HG03175 (cell line): ENCODE measurements around the gene TFAP2D.

Experiments
- ATAC-seq: cut with Tn5 transposase; IDR thresholded peaks from one replicate; pipeline ENCODE4 v1.9.1; 2021; ENCODE audit warnings: mild to moderate bottlenecking, moderate library complexity; ENCODE audit not compliant: unreplicated experiment

The TFAP2D gene

DNA sequence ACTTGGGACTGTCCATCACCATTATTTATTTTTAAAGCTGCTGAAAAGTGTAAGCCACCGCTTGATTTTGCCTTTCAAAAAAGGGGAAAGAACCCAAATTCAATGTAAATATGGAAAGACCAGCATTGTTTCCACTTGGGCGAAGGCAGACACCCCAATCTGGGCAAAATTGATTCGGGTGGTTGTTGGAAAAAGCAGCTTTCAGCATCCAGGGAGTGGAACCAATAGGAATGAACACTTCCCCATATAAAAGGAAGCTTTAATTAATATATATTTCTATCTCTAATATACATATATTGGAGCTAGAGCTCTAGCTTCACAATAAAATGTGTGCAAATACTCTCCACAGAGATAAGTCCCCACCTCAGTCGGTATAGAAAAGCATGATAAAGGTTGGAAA is at the start of gene TFAP2D:
TFAP2D (plus strand) TSS at position 301 of the 400 bp plus-strand sequence. CDS start 530 bp downstream, outside the sequence.
- no peak for ATAC-seq

DNA sequence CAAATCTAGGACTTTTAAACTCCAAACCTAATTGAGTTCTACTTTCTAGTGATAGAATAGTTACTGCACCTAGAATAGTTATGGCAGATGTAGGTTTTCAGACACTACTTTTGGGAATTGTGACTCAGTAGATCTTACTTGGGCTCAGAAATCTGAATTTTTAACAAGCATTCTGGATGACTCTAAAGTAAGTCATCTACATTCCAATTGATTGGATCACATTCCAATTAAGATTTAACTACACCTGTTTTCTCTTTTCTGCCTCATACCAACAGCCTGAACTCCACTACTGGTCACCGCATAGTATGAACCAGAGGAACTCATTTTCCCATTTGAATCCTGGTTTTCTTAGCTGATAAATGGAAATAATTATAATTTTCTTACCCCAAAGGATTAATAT is 49.5 kb upstream of the TFAP2D start:
- no peak for ATAC-seq

DNA sequence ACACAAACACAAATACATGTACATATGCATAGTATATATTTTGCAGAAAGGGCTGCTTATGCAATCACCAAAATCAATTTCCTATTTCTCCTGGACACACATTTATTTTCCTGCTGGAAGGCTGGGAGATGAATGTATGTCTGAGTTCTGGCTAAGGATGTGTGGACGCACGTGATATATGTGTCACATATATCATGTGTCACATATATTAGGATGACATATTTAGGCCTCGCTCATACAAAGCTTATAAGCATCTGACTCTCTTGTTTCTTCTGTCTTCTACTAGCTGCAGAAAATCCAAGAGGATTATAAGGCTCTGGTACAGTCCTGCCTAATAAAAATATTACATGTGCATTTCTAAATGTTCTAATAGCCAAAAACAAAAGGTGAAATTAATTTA is 47.2 kb upstream of the TFAP2D start:
- ATAC-seq, result no peak

- no peak for ATAC-seq
Observed at GRCh38 chr6:50681213-50681824, 32.0 kb upstream of the TFAP2D start.

DNA sequence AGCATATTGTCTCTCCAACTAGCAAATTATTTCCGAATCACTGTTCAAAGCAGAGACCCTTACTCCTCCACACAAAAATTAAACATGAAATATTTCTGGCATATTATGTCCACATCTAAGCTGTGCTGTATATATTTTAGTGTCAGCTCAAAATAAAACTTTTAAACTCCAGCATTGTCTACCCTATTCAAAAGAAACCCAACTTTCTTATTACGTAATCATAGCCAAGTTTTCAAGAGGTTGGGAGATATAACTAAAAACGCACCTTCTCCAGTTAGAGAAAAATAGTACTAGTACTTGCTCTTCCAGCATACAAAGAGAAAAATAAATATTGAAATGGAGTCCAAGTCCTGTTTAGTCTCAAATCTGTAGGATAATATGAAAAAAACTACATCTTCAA is 24.1 kb upstream of the TFAP2D start:
- no peak for ATAC-seq

GRCh38 chr6:50691814-50692495 is 21.4 kb upstream of the TFAP2D start:
- ATAC-seq, result no peak

DNA sequence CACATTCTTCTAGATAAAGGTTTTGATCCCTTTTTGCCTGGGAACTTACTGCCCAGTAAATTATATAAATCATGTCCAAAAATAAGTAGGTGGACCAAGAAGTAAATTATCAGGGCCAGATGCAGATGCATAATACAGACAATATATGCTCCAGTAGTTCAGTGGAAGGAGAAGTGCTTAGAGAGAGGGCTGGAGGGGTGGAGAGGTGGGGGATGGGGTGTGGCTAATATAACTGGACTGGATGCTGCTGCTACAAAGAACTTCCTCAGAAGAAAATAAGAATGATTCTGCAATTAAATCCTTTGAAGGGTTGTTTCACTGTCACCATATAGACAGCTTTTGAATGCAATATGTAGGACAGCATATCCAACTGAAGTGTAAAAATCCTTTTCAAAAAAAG is 14.8 kb upstream of the TFAP2D start:
- ATAC-seq, result no peak

GRCh38 chr6:50699051-50699775 is 14.1 kb upstream of the TFAP2D start:
- ATAC-seq, result no peak

DNA sequence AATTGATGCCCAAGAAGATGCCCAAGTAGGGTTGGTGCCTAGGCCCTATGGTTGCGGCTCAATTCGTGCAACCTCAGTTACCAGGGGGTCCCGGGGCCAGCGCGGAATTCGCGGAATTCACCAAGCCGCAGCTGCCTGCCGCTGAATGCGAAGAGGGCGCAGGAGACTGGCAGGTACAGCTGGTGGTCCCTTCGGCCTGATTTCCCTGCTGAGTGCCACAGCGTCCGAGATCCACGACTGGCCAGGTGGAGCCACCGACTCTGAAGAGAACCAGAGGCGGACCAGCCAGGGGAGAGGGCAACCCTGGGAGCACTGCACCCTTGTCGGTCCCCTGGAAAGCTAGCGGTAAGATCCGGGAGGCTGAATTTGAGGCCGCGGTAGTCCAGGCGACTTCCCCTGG is 6.8 kb upstream of the TFAP2D start:
- no peak for ATAC-seq

- no peak for ATAC-seq
Observed at GRCh38 chr6:50707191-50707590, 6.1 kb upstream of the TFAP2D start.

DNA sequence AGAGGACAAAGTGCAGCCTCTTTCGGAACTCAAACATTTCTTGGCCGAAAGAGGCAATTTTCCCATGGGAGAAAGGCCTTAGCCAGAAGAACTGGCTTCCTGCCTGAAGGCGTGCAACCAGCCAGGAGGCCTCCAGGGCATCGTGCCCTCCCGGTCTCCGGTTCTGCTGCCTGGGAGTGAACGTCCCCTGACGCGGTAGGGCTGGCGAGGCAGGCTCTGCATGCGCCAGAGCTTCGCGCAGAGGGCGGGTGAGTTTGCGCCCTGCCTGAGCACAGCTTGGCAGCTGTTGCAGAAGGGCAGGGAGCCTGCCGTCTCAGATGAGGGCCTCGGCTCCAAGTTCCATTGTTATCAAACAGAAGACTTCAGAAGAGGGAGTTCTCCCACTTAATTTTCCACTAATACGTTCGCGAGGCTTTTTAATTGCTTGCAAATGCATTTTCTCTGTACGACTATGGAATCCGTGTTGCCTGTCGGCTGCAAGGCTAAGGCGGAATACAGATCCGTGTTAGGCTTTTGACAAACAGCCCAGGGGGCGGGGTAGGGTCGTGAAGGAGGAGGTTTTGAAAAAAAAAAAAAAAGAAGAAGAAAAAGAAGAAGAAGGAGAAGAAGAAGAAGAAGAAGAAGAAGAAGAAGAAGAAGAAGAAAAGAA is 5.5 kb upstream of the TFAP2D start:
- no peak for ATAC-seq

- no peak for ATAC-seq
Observed at GRCh38 chr6:50708664-50709365, 4.5 kb upstream of the TFAP2D start.

GRCh38 chr6:50709366-50709734 is 4.0 kb upstream of the TFAP2D start:
- no peak for ATAC-seq

GRCh38 chr6:50711686-50712085 is 1.6 kb upstream of the TFAP2D start:
- no peak for ATAC-seq

DNA sequence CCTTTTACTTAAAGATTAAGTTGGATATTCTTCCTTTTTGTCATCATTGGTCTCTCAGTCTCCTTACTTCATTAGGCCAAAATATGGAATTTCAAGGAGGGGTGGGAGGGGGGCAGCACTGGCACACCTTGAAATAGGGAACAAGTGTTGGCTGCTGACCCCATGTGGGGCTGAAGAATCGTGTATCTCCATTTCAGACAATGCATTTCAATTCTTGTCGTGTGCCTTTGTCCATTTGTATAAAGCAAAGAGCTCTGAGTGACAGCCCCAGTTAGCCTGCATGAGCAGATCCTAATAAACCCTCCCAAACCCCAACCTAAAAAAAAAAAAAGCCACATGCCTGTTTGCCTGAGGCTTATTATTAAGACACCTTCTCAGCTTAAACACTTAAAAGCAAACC is 1.0 kb upstream of the TFAP2D start:
- ATAC-seq, result no peak

DNA sequence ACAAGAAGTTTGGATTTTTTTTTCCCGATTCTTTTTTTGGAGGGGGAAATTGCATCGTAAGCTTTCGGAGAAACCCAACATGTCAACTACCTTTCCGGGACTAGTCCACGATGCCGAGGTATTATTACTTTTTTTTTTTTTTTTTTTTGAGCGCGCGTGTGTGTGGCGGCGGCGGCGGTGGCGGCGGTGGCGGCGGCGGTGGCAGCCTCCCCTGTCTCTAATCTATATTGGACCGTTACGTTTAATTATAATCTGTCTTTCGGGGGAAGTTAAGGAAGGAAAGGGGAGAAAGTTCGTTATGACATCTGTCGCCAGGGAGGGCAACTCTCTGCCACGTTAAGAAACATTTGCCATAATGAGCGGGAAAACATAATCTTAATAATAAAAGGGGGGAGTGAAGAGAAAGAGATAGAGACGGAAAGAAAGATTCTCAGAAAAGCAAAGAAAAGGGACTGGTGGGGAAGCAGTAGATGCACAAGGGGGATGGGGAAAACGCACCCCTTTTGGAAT is 706 bp downstream of the TFAP2D start:
- ATAC-seq, result no peak

DNA sequence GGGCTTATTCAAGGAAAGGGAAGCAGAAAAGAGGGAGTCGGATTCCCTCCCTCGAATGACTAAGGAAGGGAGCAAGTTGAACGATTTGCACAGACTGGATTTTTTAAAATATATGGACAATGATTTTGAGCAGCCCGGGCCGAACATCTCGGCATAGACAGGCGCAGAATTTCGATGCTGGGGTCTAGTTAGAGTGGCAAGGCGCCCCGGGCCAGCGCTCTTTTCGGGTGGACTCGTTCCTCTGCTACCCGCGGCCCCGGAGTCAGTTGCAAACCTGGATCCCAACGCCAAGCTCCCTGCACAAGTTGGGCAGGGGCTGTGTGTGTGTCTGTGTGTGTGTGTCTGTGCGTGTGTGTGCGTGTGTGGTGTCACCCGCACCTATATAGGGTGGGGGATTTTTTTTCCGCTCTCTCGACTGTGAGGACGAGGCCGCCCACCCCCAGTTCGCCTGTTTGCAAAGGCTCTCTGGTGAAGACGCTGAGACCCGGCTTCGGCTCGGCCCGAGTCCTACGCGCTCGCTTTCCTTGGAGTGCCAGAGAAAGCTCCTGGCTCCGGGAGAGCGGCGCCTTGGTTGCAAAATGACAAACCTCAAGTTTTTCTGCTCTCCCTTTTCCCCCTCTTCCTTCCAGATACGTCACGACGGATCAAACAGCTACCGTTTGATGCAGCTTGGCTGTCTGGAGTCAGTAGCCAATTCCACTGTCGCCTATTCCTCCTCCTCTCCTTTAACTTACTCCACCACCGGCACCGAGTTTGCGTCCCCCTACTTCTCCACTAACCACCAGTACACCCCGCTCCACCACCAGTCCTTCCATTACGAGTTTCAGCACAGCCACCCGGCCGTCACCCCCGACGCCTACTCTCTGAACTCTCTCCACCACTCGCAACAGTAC is 1.4 kb downstream of the TFAP2D start:
- no peak for ATAC-seq

DNA sequence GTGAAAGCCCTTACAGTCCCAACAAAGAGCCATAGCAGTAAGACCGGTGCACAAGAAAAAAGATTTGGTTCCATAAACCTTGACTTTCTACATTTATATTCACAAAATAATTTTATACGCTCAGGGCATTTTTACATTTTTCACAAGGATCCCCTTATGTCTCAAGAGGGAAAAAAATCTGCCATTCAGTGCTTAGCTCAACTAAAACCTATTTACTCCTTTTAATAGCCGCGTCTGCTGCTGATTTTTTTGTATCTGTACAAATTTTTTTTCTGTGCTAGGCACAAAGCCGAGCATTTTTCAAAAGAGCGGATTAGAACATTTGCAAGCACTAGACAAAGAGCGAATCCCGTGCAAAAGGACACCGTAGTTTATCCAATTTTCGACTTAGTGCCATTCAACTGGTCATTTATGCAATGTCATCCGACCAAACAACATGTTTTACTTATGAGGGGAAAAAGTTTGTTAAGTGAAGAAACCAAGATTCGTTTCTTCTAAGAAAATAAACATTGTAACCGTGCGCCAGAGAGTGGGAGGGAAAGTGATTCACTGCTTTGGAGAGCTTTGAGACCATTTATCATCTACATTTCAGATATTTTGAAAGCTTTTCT is 3.7 kb downstream of the TFAP2D start:
- ATAC-seq, result no peak

GRCh38 chr6:50717734-50718457 is 4.6 kb downstream of the TFAP2D start:
- no peak for ATAC-seq
